CD4-positive, alpha-beta T cell treated with Interleukin-10 for 1 hour (primary cell): ENCODE results near the gene MEGF11.

ENCODE experiments used
- DNase-seq: peaks from one replicate; pipeline ENCODE4 v3.0.0-alpha.2; 2020

Gene MEGF11

GRCh38 chr15:66108483-66109265 is 144.9 kb downstream of the MEGF11 start:
- no peak for DNase-seq

GRCh38 chr15:66107070-66107469 is 146.5 kb downstream of the MEGF11 start:
- DNase-seq: no peak

- DNase-seq: no peak
Measured at GRCh38 chr15:66105286-66106265, 148.0 kb downstream of the MEGF11 start.

GRCh38 chr15:66103293-66103590 is 150.3 kb downstream of the MEGF11 start:
- DNase-seq: no peak

- no peak for DNase-seq
Measured at GRCh38 chr15:66102563-66103292, 150.8 kb downstream of the MEGF11 start.

- no peak for DNase-seq
Measured at GRCh38 chr15:66101715-66102395, 151.7 kb downstream of the MEGF11 start.

- DNase-seq: no peak
Measured at GRCh38 chr15:66100761-66101160, 152.8 kb downstream of the MEGF11 start.

GRCh38 chr15:66099950-66100671 is 153.4 kb downstream of the MEGF11 start:
- no peak for DNase-seq

- no peak for DNase-seq
Measured at GRCh38 chr15:66098022-66098363, 155.6 kb downstream of the MEGF11 start.

- DNase-seq: no peak
Measured at GRCh38 chr15:66097151-66098021, 156.2 kb downstream of the MEGF11 start.

GRCh38 chr15:66096688-66097058 is 156.9 kb downstream of the MEGF11 start:
- DNase-seq: no peak

- DNase-seq: no peak
Measured at GRCh38 chr15:66095871-66096687, 157.5 kb downstream of the MEGF11 start.

GRCh38 chr15:66094331-66094730 is 159.2 kb downstream of the MEGF11 start:
- no peak for DNase-seq

- DNase-seq: no peak
Measured at GRCh38 chr15:66092053-66093016, 161.2 kb downstream of the MEGF11 start.

GRCh38 chr15:66089509-66089908 is 164.0 kb downstream of the MEGF11 start:
- no peak for DNase-seq

- DNase-seq: no peak
Measured at GRCh38 chr15:66089049-66089448, 164.5 kb downstream of the MEGF11 start.

GRCh38 chr15:66085128-66085527 is 168.4 kb downstream of the MEGF11 start:
- DNase-seq: no peak

- DNase-seq: no peak
Measured at GRCh38 chr15:66084704-66085103, 168.8 kb downstream of the MEGF11 start.
